Measurements from ENCODE around the gene PCDHGA8.
"Not testable (repeated sequence)": the region's sequence is repeated elsewhere in the genome, so short reads cannot be mapped to it uniquely, and the experiment has no call there.

The PCDHGA8 gene

DNA sequence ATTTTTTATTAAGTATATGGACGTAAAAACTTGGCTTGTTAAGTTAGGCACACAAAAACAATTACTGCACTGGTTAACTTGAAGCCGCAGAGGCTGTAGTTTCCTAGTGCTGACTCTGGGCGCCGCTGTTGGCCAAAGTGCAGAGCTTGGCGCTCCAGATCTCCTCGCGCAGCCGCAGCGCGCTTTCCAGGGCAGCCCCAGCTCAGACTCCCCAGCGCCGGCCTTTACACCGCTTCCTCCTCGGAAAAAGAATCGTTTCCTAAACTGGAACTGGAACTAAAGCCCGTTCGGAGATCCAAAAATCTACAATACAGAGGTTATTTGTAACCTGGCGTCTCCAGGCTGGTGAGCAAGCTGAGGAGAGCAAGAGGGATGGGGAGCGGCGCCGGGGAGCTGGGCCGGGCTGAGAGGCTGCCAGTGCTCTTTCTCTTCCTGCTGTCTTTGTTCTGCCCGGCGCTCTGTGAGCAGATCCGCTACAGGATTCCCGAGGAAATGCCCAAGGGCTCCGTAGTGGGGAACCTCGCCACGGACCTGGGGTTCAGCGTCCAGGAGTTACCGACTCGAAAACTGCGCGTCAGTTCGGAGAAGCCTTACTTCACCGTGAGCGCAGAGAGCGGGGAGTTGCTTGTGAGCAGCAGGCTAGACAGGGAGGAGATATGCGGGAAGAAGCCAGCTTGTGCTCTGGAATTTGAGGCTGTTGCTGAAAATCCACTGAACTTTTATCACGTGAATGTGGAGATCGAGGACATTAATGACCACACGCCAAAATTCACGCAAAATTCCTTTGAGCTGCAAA lies 5.5 kb downstream of the PCDHGA8 start, which contains the start of gene PCDHGB5:
Gene PCDHGB5, plus strand, starts transcription at position 192 of the 796 bp plus-strand sequence. Its CDS starts 181 bp downstream, at position 373.
- not testable (repeated sequence) for H3K9me2 ChIP-seq (replicated peaks; ENCODE audit: low read depth, low read length); H3K27me3 ChIP-seq (ENCODE audit: insufficient read depth, low read length, poor library complexity, severe bottlenecking); H3K4me1 ChIP-seq (ENCODE audit: insufficient read depth, low read length, poor library complexity, severe bottlenecking); H3K9me3 ChIP-seq (ENCODE audit: insufficient read depth, low read depth, low read length); H3F3A ChIP-seq (ENCODE audit: low read depth); H3K79me2 ChIP-seq (ENCODE audit: insufficient read depth, low read length); H2AFZ ChIP-seq (ENCODE audit: low read length); H3K4me3 ChIP-seq (ENCODE audit: low read length, poor library complexity, severe bottlenecking); H4K20me1 ChIP-seq (ENCODE audit: insufficient read depth, low read length, poor library complexity, severe bottlenecking); H3K4me2 ChIP-seq (ENCODE audit: low read depth, low read length, poor library complexity, severe bottlenecking); H3K36me3 ChIP-seq (ENCODE audit: insufficient read depth, low read length); H3K9ac ChIP-seq (ENCODE audit: low read depth, low read length, poor library complexity, severe bottlenecking)
- TF ChIP-seq, protein P1, sequence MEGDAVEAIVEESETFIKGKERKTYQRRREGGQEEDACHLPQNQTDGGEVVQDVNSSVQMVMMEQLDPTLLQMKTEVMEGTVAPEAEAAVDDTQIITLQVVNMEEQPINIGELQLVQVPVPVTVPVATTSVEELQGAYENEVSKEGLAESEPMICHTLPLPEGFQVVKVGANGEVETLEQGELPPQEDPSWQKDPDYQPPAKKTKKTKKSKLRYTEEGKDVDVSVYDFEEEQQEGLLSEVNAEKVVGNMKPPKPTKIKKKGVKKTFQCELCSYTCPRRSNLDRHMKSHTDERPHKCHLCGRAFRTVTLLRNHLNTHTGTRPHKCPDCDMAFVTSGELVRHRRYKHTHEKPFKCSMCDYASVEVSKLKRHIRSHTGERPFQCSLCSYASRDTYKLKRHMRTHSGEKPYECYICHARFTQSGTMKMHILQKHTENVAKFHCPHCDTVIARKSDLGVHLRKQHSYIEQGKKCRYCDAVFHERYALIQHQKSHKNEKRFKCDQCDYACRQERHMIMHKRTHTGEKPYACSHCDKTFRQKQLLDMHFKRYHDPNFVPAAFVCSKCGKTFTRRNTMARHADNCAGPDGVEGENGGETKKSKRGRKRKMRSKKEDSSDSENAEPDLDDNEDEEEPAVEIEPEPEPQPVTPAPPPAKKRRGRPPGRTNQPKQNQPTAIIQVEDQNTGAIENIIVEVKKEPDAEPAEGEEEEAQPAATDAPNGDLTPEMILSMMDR (conservative IDR thresholded peaks at IDR 0.05; ENCODE audit: low read length) = 0 out of 2 replicates have a peak, but pooled peaks have one; percentile 8

DNA sequence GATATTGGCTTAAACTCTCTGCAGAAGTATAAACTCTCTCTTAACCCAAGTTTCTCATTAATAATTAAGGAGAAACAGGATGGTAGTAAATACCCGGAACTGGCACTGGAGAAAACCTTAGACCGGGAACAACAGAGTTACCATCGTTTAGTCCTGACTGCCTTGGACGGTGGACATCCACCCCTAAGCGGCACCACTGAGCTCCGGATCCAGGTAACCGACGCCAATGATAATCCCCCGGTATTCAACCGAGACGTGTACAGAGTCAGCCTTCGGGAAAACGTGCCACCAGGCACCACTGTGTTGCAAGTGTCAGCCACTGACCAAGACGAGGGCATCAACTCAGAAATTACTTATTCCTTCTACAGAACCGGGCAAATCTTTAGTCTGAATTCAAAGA lies 6.2 kb downstream of the PCDHGA8 start:
- no peaks in the 10 kb centered on the region for H3K79me2 ChIP-seq (ENCODE audit: insufficient read depth, low read length)
- H4K20me1 ChIP-seq (ENCODE audit: insufficient read depth, low read length, poor library complexity, severe bottlenecking) = no peaks in the 10 kb centered on the region
- no peaks in the 10 kb centered on the region for H3K9me2 ChIP-seq (replicated peaks; ENCODE audit: low read depth, low read length)
- no peaks in the 10 kb centered on the region for H3K9me3 ChIP-seq (ENCODE audit: insufficient read depth, low read depth, low read length)
- H3K4me2 ChIP-seq (ENCODE audit: low read depth, low read length, poor library complexity, severe bottlenecking) = no peak overlapping the region
- no peak overlapping the region for H3K4me3 ChIP-seq (ENCODE audit: low read length, poor library complexity, severe bottlenecking)
- H3K4me1 ChIP-seq (ENCODE audit: insufficient read depth, low read length, poor library complexity, severe bottlenecking) = no peaks in the 10 kb centered on the region
- TF ChIP-seq EZH2phosphoT487 (IDR thresholded peaks at IDR 0.05; ENCODE audit: borderline replicate concordance) = no peak
- TF ChIP-seq, protein P1 (conservative IDR thresholded peaks at IDR 0.05; ENCODE audit: low read length) = no peak
- H3K36me3 ChIP-seq (ENCODE audit: insufficient read depth, low read length) = no peaks in the 10 kb centered on the region
- H3K9ac ChIP-seq (ENCODE audit: low read depth, low read length, poor library complexity, severe bottlenecking) = no peak overlapping the region
- H2AFZ ChIP-seq (ENCODE audit: low read length) = no peak overlapping the region
- no peaks in the 10 kb centered on the region for H3K27me3 ChIP-seq (ENCODE audit: insufficient read depth, low read length, poor library complexity, severe bottlenecking)
- H3F3A ChIP-seq (ENCODE audit: low read depth) = no peaks in the 10 kb centered on the region

DNA sequence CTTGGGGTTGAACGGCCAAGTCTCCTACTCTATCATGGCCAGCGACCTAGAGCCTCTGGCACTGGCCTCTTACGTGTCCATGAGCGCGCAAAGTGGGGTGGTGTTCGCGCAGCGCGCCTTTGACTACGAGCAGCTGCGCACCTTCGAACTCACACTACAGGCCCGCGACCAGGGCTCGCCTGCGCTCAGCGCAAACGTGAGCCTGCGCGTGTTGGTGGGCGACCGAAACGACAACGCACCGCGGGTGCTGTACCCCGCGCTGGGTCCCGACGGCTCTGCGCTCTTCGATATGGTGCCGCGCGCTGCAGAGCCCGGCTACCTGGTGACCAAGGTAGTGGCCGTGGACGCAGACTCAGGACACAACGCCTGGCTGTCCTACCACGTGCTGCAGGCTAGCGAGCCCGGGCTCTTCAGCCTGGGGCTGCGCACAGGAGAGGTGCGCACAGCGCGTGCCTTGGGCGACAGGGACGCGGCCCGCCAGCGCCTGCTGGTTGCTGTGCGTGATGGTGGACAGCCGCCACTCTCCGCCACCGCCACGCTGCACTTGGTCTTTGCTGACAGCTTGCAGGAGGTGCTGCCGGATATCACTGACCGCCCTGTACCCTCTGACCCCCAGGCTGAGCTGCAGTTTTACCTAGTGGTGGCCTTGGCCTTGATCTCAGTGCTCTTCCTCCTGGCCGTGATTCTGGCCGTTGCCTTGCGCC lies 7.3 kb downstream of the PCDHGA8 start:
- Histone ChIP-seq H3K4me3 (ENCODE audit: low read length, poor library complexity, severe bottlenecking) (no peak overlapping the region), H3K9me2 (replicated peaks; ENCODE audit: low read depth, low read length) (no peaks in the 10 kb centered on the region), H2AFZ (ENCODE audit: low read length) (no peak overlapping the region), H3F3A (ENCODE audit: low read depth) (no peaks in the 10 kb centered on the region), H4K20me1 (ENCODE audit: insufficient read depth, low read length, poor library complexity, severe bottlenecking) (no peaks in the 10 kb centered on the region), H3K9ac (ENCODE audit: low read depth, low read length, poor library complexity, severe bottlenecking) (no peak overlapping the region), H3K36me3 (ENCODE audit: insufficient read depth, low read length) (no peaks in the 10 kb centered on the region), H3K27me3 (ENCODE audit: insufficient read depth, low read length, poor library complexity, severe bottlenecking) (no peaks in the 10 kb centered on the region), H3K4me1 (ENCODE audit: insufficient read depth, low read length, poor library complexity, severe bottlenecking) (no peaks in the 10 kb centered on the region), H3K9me3 (ENCODE audit: insufficient read depth, low read depth, low read length) (no peaks in the 10 kb centered on the region), H3K79me2 (ENCODE audit: insufficient read depth, low read length) (no peaks in the 10 kb centered on the region), H3K4me2 (ENCODE audit: low read depth, low read length, poor library complexity, severe bottlenecking) (no peak overlapping the region)
- TF ChIP-seq, protein P1 (conservative IDR thresholded peaks at IDR 0.05; ENCODE audit: low read length) = no peak
- TF ChIP-seq EZH2phosphoT487 (IDR thresholded peaks at IDR 0.05; ENCODE audit: borderline replicate concordance) = no peak
